Skin epidermis (tissue), 12 donors: ENCODE results near the gene SLA2.
"Not testable (repeated sequence)": the region's sequence is repeated elsewhere in the genome, so short reads cannot be mapped to it uniquely, and the experiment has no call there.

Experiments
- H3K27ac ChIP-seq, 21 experiments: fragments of 200-600 bp; sonication (generic) in 11 of 21; one replicate each; pipeline ENCODE4 v1.5.0; 2020; ENCODE audit warnings: mild to moderate bottlenecking in 3 of 21, inconsistent platforms in 2 of 21, moderate library complexity in 2 of 21
- H3K4me3 ChIP-seq, 7 experiments: fragments of 200-600 bp; sonication (generic) in 2 of 7; one replicate each; pipeline ENCODE4 v1.5.0; 2020; ENCODE audit warnings: inconsistent platforms in 2 of 7, mild to moderate bottlenecking in 2 of 7, moderate library complexity in 1 of 7

Gene SLA2

DNA sequence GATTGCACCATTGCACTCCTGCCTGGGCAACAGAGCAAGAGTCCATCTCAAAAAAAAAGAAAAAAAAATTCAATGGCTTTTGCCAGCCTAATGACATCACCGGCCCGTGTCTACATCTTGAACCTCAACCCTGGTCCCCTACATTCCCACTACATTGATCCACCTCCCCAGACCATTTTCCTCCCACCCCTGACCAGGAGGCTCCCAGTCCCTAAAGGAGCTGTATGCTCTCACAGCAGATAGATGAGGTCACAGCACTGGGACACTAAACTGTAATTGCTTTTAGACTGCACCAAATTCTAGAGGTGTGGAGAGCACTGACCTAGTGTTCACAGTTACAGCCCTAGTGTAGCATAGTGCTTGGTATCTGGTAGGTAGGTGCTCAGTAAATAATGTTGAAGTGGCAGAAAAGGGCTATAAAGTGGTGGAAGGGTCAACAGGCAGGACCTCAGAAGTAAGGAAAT is 61.9 kb downstream of the SLA2 start:
- Histone ChIP-seq H3K4me3 (no peak overlapping the region), H3K27ac (no peak overlapping the region)

DNA sequence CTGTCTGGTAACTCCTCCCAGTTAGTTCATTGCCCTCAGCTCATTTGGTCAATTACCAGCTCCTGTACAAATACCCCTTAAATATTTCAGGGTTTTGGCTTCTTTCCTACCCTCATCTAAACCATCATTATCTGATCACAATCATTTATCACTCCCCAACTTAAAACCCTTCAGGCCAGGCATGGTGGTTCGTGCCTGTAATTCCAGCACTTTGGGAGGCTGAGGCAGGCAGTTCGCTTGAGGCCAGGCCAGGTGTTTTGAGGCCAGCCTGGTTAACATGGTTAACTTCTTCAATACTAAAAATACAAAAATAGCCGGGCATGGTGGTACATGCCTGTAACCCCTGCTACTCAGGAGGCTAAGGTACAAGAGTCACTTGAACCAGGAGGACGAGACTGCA is 63.2 kb downstream of the SLA2 start:
- no peak overlapping the region for H3K4me3 ChIP-seq

DNA sequence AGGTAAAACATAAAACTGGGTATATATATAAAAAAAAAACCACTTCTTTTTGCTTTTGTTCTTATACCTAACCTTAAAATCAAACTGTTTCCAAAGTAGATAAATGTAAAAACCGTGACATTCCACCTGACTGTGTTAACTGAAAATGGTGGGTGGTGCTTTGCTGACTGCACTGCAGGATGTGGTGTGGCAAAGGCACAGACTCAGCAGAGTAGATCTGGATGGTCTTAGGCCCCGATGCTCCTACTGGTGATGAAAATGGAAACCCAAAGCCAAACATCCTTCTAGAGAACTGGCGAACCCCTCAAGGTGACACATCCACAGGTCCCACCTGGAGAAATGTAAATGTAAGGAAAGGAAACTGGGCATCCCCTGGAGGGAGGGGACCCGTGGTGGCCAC is 63.7 kb downstream of the SLA2 start:
- peak overlapping the region in 2 of 21 experiments; percentile 49 to 59 for H3K27ac ChIP-seq
- H3K4me3 ChIP-seq = no peak overlapping the region

More for the DNA sequence above, 63.2 kb downstream of the SLA2 start:
- H3K27ac ChIP-seq = peak overlapping the region in 2 of 21 experiments; percentile 49 to 59

DNA sequence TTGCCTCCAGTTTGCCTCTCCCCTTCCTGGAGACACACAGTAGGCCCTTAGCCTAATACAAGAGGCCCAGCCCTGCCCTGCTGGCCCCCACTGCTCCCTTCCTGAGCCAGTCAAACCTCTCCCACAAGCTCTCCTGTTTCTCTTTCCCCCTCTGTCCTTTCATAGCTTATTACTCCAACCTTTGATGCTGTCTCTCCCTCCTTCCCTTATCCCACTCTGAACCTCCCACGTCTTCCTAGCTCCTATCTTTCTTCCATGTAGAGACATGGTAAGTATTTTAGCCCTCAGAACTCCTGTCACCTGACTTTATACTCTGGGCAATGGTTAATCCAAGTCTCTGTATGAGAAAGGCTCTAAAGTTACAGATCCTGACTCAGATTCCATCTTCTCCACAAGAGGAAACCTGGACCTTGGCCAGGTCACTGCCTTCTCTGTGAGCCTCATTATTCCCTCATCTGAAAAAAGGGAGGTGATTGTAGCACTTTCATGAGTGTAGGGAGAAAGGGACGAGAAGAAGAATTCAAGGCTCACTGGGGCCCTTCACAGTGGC is 65.9 kb downstream of the SLA2 start:
- H3K4me3 ChIP-seq = no peak overlapping the region

DNA sequence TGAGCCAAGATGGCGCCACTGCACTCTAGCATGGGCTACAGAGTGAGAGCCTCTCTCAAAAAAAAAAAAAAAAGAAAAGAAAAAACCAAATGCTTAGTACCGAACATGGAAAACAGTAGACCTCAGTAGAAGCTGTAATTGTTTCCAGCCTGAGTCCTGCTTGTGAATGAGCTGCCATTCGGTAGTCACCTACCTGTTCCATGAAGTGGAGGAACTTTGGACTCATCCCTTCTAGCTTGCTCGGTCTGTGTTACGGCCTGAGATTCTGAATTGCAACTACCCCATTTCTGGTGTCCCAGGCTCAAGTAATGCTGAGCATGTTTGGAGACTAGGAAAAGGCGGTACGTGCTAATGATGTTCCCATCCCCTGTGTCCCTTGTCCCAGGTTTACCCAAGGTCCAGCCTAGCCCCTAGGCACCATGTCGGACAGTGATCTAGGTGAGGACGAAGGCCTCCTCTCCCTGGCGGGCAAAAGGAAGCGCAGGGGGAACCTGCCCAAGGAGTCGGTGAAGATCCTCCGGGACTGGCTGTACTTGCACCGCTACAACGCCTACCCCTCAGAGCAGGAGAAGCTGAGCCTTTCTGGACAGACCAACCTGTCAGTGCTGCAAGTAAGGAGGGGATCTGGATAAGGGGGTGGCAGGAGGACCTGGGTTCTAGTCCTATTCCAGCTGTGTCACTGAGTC is 67.5 kb downstream of the SLA2 start:
- H3K27ac ChIP-seq = no peak overlapping the region

More for the DNA sequence above, 65.9 kb downstream of the SLA2 start:
- no peak overlapping the region for H3K27ac ChIP-seq

DNA sequence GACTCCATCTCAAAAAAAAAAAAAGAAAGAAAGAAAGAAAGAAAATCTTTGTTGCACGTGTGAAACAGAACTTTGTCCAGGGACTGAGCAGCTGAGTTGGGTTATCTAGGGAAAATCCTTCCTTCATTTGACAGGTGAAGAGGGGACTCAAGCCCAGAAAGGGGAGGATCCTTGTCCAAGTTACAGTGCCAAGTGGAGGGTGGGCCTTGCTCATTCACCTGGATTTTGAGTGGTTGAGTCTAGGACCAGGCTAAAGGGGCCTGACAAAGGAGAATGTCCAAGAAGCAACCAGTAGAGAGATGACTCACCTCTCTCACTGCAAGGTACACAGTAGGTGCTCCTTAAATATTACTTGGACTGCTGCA is 69.9 kb downstream of the SLA2 start:
- Histone ChIP-seq H3K27ac (peak overlapping the region in 1 of 21 experiments; percentile 90), H3K4me3 (no peak overlapping the region)

More for the DNA sequence above, 67.5 kb downstream of the SLA2 start:
- no peak overlapping the region for H3K4me3 ChIP-seq

- Histone ChIP-seq H3K27ac (peak overlapping the region; percentile 65 to 97 (median 90)), H3K4me3 (peak overlapping the region; percentile 54 to 90 (median 75))
Measured at GRCh38 chr20:36574366-36575135, 71.4 kb downstream of the SLA2 start.

DNA sequence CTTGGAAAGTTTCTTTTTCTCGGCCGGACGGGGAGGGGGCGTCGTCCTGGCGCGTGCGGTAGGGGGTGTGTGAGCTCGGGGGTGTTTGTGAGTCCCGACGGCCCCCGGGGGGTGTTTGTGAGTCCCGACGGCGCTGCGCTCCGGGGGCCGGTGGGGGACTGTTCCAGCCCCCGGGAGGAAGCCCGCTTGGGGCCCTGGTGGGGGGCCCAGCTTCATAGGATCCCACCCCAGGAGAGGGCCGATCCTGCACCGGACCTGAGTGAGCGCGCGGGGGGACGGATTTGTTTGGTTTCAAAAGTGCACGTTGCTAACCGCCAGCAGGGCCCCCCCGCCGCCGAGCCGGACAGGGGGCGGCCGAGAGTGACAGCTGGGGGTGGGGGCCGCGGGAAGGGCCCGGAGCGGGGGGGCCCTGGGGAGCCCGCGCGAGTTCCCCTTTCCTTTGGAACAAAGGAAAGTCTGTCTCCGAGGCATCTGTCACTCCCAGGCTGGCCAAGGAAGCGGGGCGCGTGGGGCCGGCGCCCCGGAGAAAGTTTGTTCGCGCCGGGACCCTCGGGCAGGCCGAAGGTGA is 72.1 kb downstream of the SLA2 start:
- Histone ChIP-seq H3K27ac (peak overlapping the region; percentile 65 to 97 (median 90)), H3K4me3 (peak overlapping the region; percentile 54 to 90 (median 75))

GRCh38 chr20:36573103-36573797 is 72.7 kb downstream of the SLA2 start, which contains the start of gene TGIF2:
TGIF2 (plus strand) TSS chr20:36573597; CDS start chr20:36578775, 5,178 bp downstream.
- peak within 1 kb of the TSS; percentile 65 to 97 (median 90) for H3K27ac ChIP-seq
- H3K4me3 ChIP-seq = peak within 1 kb of the TSS; percentile 54 to 90 (median 75)

- H3K27ac ChIP-seq = peak overlapping the region in 20 of 21 experiments; percentile 80 to 97 (median 90)
Measured at GRCh38 chr20:36572701-36573102, 73.3 kb downstream of the SLA2 start.

GRCh38 chr20:36571564-36572504 is 74.2 kb downstream of the SLA2 start:
- peak overlapping the region in 17 of 21 experiments; percentile 81 to 97 (median 91) for H3K27ac ChIP-seq
- H3K4me3 ChIP-seq = no peak overlapping the region

More at GRCh38 chr20:36572701-36573102, 73.3 kb downstream of the SLA2 start:
- peak overlapping the region; percentile 54 to 90 (median 75) for H3K4me3 ChIP-seq

- no peak overlapping the region for H3K4me3 ChIP-seq
- no peak overlapping the region for H3K27ac ChIP-seq
Measured at GRCh38 chr20:36569847-36570429, 76.1 kb downstream of the SLA2 start.

GRCh38 chr20:36565520-36565919 is 80.5 kb downstream of the SLA2 start:
- Histone ChIP-seq H3K4me3 (no peak overlapping the region), H3K27ac (no peak overlapping the region)

DNA sequence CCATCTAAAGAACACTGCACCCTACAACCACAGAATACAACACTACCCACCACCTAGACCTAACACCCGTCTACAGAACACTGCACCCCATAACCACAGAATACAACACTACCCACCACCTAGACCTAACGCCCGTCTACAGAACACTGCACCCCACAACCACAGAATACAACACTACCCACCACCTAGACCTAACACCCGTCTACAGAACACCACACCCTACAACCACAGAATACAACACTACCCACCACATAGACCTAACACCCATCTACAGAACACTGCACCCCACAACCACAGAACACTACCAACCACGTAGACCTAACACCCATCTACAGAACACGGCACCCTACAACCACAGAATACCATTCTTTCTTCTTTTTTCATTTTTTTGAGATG is 81.3 kb downstream of the SLA2 start:
- H3K27ac ChIP-seq = not testable (repeated sequence)

DNA sequence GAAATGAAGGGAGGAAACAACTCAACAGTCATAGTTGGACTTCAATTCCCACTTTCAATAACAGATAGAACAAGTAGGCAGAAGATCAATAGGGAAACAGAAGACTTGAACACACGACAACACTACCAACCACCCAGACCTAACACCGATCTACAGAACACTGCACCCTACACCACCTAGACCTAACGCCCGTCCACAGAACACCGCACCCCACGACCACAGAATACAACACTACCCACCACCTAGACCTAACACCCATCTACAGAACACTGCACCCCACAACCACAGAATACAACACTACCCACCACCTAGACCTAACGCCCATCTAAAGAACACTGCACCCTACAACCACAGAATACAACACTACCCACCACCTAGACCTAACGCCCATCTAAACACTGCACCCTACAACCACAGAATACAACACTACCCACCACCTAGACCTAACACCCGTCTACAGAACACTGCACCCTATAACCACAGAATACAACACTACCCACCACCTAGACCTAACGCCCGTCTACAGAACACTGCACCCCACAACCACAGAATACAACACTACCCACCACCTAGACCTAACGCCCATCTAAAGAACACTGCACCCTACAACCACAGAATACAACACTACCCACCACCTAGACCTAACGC is 81.8 kb downstream of the SLA2 start:
- H3K4me3 ChIP-seq, H3K27ac ChIP-seq: not testable (repeated sequence)

More for the DNA sequence above, 81.3 kb downstream of the SLA2 start:
- not testable (repeated sequence) for H3K4me3 ChIP-seq

DNA sequence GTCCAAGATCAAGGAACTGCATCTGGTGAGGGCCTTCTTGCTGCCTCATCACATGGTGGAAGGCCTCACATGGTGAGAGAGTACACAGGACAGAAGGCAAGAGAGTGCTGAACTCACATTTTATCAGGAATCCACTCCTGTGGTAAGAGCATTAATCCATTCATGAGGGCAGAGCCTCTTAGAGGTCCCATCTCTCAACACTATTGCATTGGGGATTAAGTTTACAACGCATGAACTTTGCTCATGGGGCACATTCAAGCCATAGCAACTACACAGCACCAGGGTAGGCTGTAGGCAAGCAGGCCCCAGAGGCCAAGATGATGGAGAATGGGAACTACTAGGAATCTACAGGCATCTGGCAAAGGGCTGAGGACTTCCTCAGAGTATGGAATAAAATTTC is 82.6 kb downstream of the SLA2 start:
- H3K4me3 ChIP-seq = no peak overlapping the region
- no peak overlapping the region for H3K27ac ChIP-seq

DNA sequence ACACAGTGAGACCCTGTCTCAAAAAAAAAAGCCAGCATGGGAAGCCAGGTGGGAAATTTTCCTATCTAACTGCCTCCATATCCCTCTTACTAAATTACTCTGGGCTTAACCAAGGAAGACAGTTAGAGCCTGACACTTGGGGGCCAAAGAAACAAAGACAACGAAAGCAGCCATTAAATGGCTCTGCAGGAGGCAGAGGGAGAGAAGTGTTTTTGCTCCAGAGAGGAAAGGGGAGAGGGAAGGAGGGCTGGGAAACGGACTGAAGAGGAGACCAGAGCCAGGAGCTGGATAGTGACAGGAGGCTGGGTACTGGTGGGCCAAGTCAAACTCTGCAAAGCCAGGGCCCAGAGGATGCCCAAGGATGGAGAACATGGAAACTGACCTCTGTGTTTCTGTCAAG is 83.3 kb downstream of the SLA2 start:
- no peak overlapping the region for H3K4me3 ChIP-seq
- no peak overlapping the region for H3K27ac ChIP-seq
